ENCODE data around the gene CDIP1. TPM values are rescaled to one million over a fixed set of nuclear protein-coding genes. Genes with fewer than 3 reads are reported as not detected.

The CDIP1 gene
- total and polyA plus RNA-seq, 2 of the 8 experiments (the other 6 are each of a cell fraction or from before 2014, with no cell fraction given) = 56.6 to 76.3 TPM

DNA sequence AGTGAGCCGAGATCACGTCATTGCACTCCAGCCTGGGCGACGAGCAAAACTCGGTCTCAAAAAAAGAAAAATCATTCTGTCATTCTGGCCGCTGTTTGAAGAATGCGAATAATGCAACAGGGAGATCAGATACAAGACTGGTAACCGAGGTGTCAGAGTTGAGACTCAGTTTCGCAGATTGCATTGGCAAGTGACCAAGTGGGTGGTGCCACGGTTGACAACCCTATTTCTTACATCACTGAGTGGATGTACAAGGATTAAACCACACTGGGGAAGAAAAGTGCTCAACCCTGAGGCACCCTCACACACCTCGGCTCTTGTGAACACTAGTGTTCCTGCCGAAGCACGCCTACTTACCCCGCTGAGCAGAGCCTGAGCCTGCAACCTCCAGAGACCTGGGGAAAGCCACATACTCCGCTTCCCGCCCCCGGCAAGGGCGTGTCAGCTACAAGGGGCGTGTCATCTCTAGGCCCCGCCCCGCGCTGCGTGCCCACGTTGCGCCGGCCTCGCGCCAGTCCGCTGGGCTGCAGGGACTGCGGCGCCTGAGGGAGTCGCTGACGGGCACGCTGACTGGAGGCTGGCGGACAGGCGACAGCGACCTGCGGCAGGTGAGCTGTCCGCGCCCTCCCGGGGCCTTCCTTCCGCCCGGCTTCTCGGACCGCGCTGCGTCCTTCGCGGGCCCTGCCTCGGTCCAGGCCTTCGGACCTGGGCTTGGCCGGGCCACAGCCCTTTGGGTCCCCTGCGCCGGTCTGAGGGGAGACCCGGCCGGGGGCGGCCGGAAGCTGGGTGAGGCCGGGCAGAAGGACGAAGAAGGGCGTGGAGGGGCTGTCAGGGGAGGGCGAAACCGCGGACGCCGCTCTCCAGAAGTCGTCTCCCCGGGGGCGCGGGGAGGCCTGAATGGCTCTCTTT is 62.4 kb downstream of the CDIP1 start, which contains the start of gene HMOX2 (continued):
- no peak for TF ChIP-seq SAP30 (IDR thresholded peaks at IDR 0.05; ENCODE audit: insufficient read depth, insufficient replicate concordance, low read length)
- TF ChIP-seq TAF7 (optimal IDR thresholded peaks at IDR 0.05; ENCODE audit: borderline replicate concordance, low read depth, low read length) = peak; percentile 78
- no peak for TF ChIP-seq RNF2 (IDR thresholded peaks at IDR 0.05; ENCODE audit: borderline replicate concordance, low read depth, low read length, missing control alignments, poor library complexity, severe bottlenecking)
- TF ChIP-seq HDAC2 (IDR thresholded peaks at IDR 0.05; ENCODE audit: borderline replicate concordance in 1 of 2, low read depth in 2 of 2, low read length in 2 of 2) = peak in 1 of 2 experiments; percentile 66; a peak in 2 of 4 replicates
- TF ChIP-seq CEBPB (IDR thresholded peaks at IDR 0.05; ENCODE audit: low read depth, low read length) = peak; percentile 21; the same call in 1 of the 2 replicates
- peak; percentile 92 for TF ChIP-seq SP4 (IDR thresholded peaks at IDR 0.05; ENCODE audit: low read length)
- TF ChIP-seq ZNF274 (IDR thresholded peaks at IDR 0.05; ENCODE audit: borderline replicate concordance, extremely low read depth, low read length) = no peak
- no peak for TF ChIP-seq SP2 (IDR thresholded peaks at IDR 0.05; ENCODE audit: low read length)
- no peak for TF ChIP-seq JUN (IDR thresholded peaks at IDR 0.05; ENCODE audit: low read depth, low read length)
- TF ChIP-seq CTBP2 (IDR thresholded peaks at IDR 0.05; ENCODE audit: borderline replicate concordance, insufficient read depth, insufficient read length, low read length) = peak; percentile 56
- TF ChIP-seq TBP (IDR thresholded peaks at IDR 0.05; ENCODE audit: low read depth, low read length) = peak; percentile 80; the same call in 1 of the 2 replicates
- TF ChIP-seq RFX5 (IDR thresholded peaks at IDR 0.05; ENCODE audit: borderline replicate concordance, low read depth, low read length) = no peak
- peak; percentile 35; the same call in 1 of the 2 replicates for TF ChIP-seq TEAD4 (IDR thresholded peaks at IDR 0.05; ENCODE audit: low read depth, low read length)
- TF ChIP-seq TAF1 (IDR thresholded peaks at IDR 0.05; ENCODE audit: low read depth, low read length) = peak; percentile 85
- no peak for TF ChIP-seq CHD1 (IDR thresholded peaks at IDR 0.05; ENCODE audit: low read depth, low read length)
- TF ChIP-seq CREB1 (IDR thresholded peaks at IDR 0.05) = peak; percentile 86
- peak; percentile 60; the same call in 1 of the 2 replicates for TF ChIP-seq RBBP5 (IDR thresholded peaks at IDR 0.05; ENCODE audit: borderline replicate concordance, low read depth, low read length)
- no peak for TF ChIP-seq HDAC6 (IDR thresholded peaks at IDR 0.05; ENCODE audit: low read depth, low read length)
- TF ChIP-seq POU5F1 (IDR thresholded peaks at IDR 0.05; ENCODE audit: low read depth, low read length) = no peak
- TF ChIP-seq, protein P1, sequence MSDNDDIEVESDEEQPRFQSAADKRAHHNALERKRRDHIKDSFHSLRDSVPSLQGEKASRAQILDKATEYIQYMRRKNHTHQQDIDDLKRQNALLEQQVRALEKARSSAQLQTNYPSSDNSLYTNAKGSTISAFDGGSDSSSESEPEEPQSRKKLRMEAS (IDR thresholded peaks at IDR 0.05) = peak; percentile 100
- TF ChIP-seq YY1 (IDR thresholded peaks at IDR 0.05; ENCODE audit: low read depth, low read length) = 0 out of 2 replicates have a peak, but pooled peaks have one; percentile 32
- TF ChIP-seq EZH2 (IDR thresholded peaks at IDR 0.05; ENCODE audit: low read depth, low read length, severe bottlenecking) = no peak

Measured in H1 (cell line).